GM12878 (cell line): ENCODE data around the gene ZNF329. TPM values are rescaled to one million over a fixed set of nuclear protein-coding genes. Genes with fewer than 3 reads are reported as not detected.

Experiments used
- ATAC-seq: fragments of 200-7000 bp; cut with Tn5 transposase; 3 replicates; pipeline ENCODE4 v1.9.1; 2020; ENCODE audit warnings: mild to moderate bottlenecking, moderate library complexity
- BruUV-seq: library from RNA; stranded (reverse); fragments of 400-500 nt; replicated peaks from 2 replicates; lab custom pipeline; 2021; lab: Mats Ljungman, UMichigan
- CTCF ChIA-PET: fragments of 300-600 bp; sonication (Branson Sonifier 250); formaldehyde crosslinking; extraction: SDS; loops from one replicate; lab custom pipeline; 2021; ENCODE audit warnings: inconsistent platforms; lab: Yijun Ruan, JAX
- POLR2A ChIA-PET: fragments of 350-600 bp; formaldehyde crosslinking; extraction: SDS; loops from one replicate; lab custom pipeline; 2021; ENCODE audit warnings: inconsistent platforms; lab: Charles Lee
- RAD21 ChIA-PET: fragments of 300-600 bp; sonication (Branson Sonifier 250); formaldehyde crosslinking; loops from one replicate; lab custom pipeline; 2023; ENCODE audit warnings: antibody characterized with exemption; ENCODE audit not compliant: unreplicated experiment; lab: Charles Lee
- SMC1A ChIA-PET: fragments of 300-600 bp; sonication (Branson Sonifier 250); formaldehyde crosslinking; loops from one replicate; lab custom pipeline; 2023; ENCODE audit not compliant: unreplicated experiment, uncharacterized antibody; lab: Charles Lee
- DNase-seq: peaks from one replicate; pipeline ENCODE4 v3.0.0-alpha.2; 2011; ENCODE audit warnings: low read depth, low spot score
- FAIRE-seq: peaks from 3 replicates; lab custom pipeline; 2011; peaks lifted over from hg19 to GRCh38; lab: Jason Lieb, UNC
- H2AFZ ChIP-seq: 2 replicates; pipeline ENCODE4 v1.6.0; 2011; ENCODE audit warnings: low read depth, low read length, control low read depth; ENCODE audit not compliant: control insufficient read depth
- H3K27ac ChIP-seq: 2 replicates; pipeline ENCODE4 v1.5.1; 2011; ENCODE audit warnings: control low read depth; ENCODE audit not compliant: control insufficient read depth, insufficient read depth
- H3K27me3 ChIP-seq, 2 experiments: replicated peaks in 1 of 2; 2 replicates each; pipeline versions ENCODE4 v1.6.0 to v1.6.1; 2011; ENCODE audit warnings: low read length in 1 of 2; ENCODE audit not compliant: control insufficient read depth in 2 of 2, insufficient read depth in 2 of 2
- H3K36me3 ChIP-seq, 2 experiments: 2 replicates each; pipeline ENCODE4 v1.5.1; 2011; ENCODE audit warnings: low read length in 1 of 2; ENCODE audit not compliant: control insufficient read depth in 2 of 2, insufficient read depth in 2 of 2
- H3K4me1 ChIP-seq: 2 replicates; pipeline ENCODE4 v1.6.1; 2011; ENCODE audit warnings: mild to moderate bottlenecking, low read length, moderate library complexity, mixed read lengths; ENCODE audit not compliant: control insufficient read depth, insufficient read depth
- H3K4me2 ChIP-seq: 2 replicates; pipeline ENCODE4 v1.6.0; 2011; ENCODE audit warnings: control low read depth; ENCODE audit not compliant: control insufficient read depth, insufficient read depth
- H3K4me3 ChIP-seq: fragments of 200-600 bp; sonication (generic); 2 replicates; pipeline ENCODE4 v1.5.1; 2016
- H3K79me2 ChIP-seq: 2 replicates; pipeline ENCODE4 v1.6.0; 2011; ENCODE audit warnings: low read length; ENCODE audit not compliant: control insufficient read depth, insufficient read depth
- H3K9ac ChIP-seq: 2 replicates; pipeline ENCODE4 v1.8.0; 2011; ENCODE audit warnings: low read length, control low read depth, mixed read lengths; ENCODE audit not compliant: control insufficient read depth, insufficient read depth
- H3K9me3 ChIP-seq: replicated peaks from 3 replicates; pipeline ENCODE4 v1.5.1; 2011; ENCODE audit warnings: mild to moderate bottlenecking, low read length; ENCODE audit not compliant: control insufficient read depth, insufficient read depth
- H4K20me1 ChIP-seq: 2 replicates; pipeline ENCODE4 v1.6.0; 2011; ENCODE audit not compliant: control insufficient read depth, insufficient read depth
- KDM1A ChIP-seq: fragments of 200-600 bp; sonication (generic); IDR thresholded peaks from 2 replicates; pipeline ENCODE4 v1.6.1; 2016; ENCODE audit warnings: borderline replicate concordance
- MXI1 ChIP-seq: fragments of 150-350 bp; IDR thresholded peaks from 2 replicates; pipeline ENCODE4 v1.6.1; 2011; ENCODE audit warnings: low read depth, mild to moderate bottlenecking, inconsistent platforms, low read length, improper control_type of control experiment
- PAX8 ChIP-seq: fragments of 450-650 bp; IDR thresholded peaks from 2 replicates; pipeline ENCODE4 v1.6.1; 2017; ENCODE audit warnings: mild to moderate bottlenecking, moderate library complexity
- REST ChIP-seq: IDR thresholded peaks from 2 replicates; pipeline ENCODE4 v1.6.1; 2012; ENCODE audit warnings: mild to moderate bottlenecking, low read depth, low read length
- RUNX3 ChIP-seq: IDR thresholded peaks from 2 replicates; pipeline ENCODE4 v1.6.1; 2012; ENCODE audit warnings: low read length, inconsistent platforms
- WGBS: methylation state at CpG from one replicate; pipeline ENCODE4 v1.1.6; 2016; ENCODE audit warnings: low lambda C conversion rate; ENCODE audit not compliant: insufficient replicate concordance, insufficient coverage; ENCODE audit errors: missing lambda C conversion rate; 5-methylcytosine and 5-hydroxymethylcytosine counted together
- in situ Hi-C: fragments of 300-500 bp; cut with MboI; formaldehyde crosslinking; loops from 9 replicates; pipeline ENCODE4 v1.14.3; 2018; ENCODE audit warnings: mixed read lengths
- intact Hi-C: fragments of 100-400 bp; cut with micrococcal nuclease; formaldehyde crosslinking; loops from one replicate; pipeline ENCODE4 v1.14.2; 2022; ENCODE audit not compliant: unreplicated experiment
- polyA plus RNA-seq, 11 experiments: library from polyadenylated mRNA; depleted of rRNA in 4 of 11; unstranded in 6 of 11; stranded (reverse) in 5 of 11; fragments of >200 nt; fragmentation: Nextera tagmentation in 4 of 11; fragmentation: Illumina TruSeq in 1 of 11; extraction: Ambion mirVana in 4 of 11; extraction: Trizol in 1 of 11; gene quantifications; 1 replicate in 1 of 11; 2 replicates in 10 of 11; pipeline versions ENCODE4 v1.2.1 to v1.2.3, GENCODE V29; 2011 to 2016; ENCODE audit warnings: inconsistent platforms in 2 of 11, missing spikeins in 2 of 11, low read depth in 1 of 11
- total RNA-seq, 4 experiments: library from RNA; depleted of rRNA in 3 of 4; stranded (reverse); fragments of >200 nt in 3 of 4; fragmentation: Illumina TruSeq in 1 of 4; extraction: Trizol in 1 of 4; gene quantifications; 2 replicates each; pipeline versions ENCODE4 v1.2.1 to v1.2.3, GENCODE V29; 2013 to 2021
- TF ChIP-seq, protein P1 (sequence below): IDR thresholded peaks from 2 replicates; pipeline ENCODE4 v1.6.1; 2012; ENCODE audit warnings: improper control_type of control experiment, low read depth, low read length; ENCODE audit not compliant: insufficient replicate concordance

ZNF329 gene
- total and polyA plus RNA-seq, 10 of the 15 experiments (the other 5 are each of a cell fraction or from before 2014, with no cell fraction given): 0.11 to 4.7 (median 0.56) TPM; not detected in 1

DNA sequence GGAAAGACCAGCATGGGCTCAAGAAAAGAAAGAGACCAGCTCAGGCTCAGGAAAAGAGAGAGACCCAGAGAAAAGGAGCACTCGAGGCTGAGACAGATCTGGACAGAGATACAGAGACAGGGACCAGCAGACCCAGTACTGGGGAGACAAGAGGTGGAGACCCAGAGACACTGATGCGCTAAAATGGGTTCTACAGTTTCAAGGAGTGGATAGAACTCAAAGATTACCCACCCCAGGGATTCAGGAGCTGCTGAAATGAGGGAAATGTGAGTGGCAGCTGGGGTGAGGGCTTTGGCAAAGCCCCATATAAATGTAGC, 51.9 kb downstream of the ZNF329 start:
- H3K4me1 ChIP-seq: no peaks in the 10 kb centered on the region
- SMC1A ChIA-PET: no interaction called here
- 26% methylated on average over 2 of the region's 2 CpGs for WGBS
- TF ChIP-seq KDM1A (no peak), MXI1 (no peak), PAX8 (no peak), REST (no peak), RUNX3 (no peak)
- TF ChIP-seq, protein P1, sequence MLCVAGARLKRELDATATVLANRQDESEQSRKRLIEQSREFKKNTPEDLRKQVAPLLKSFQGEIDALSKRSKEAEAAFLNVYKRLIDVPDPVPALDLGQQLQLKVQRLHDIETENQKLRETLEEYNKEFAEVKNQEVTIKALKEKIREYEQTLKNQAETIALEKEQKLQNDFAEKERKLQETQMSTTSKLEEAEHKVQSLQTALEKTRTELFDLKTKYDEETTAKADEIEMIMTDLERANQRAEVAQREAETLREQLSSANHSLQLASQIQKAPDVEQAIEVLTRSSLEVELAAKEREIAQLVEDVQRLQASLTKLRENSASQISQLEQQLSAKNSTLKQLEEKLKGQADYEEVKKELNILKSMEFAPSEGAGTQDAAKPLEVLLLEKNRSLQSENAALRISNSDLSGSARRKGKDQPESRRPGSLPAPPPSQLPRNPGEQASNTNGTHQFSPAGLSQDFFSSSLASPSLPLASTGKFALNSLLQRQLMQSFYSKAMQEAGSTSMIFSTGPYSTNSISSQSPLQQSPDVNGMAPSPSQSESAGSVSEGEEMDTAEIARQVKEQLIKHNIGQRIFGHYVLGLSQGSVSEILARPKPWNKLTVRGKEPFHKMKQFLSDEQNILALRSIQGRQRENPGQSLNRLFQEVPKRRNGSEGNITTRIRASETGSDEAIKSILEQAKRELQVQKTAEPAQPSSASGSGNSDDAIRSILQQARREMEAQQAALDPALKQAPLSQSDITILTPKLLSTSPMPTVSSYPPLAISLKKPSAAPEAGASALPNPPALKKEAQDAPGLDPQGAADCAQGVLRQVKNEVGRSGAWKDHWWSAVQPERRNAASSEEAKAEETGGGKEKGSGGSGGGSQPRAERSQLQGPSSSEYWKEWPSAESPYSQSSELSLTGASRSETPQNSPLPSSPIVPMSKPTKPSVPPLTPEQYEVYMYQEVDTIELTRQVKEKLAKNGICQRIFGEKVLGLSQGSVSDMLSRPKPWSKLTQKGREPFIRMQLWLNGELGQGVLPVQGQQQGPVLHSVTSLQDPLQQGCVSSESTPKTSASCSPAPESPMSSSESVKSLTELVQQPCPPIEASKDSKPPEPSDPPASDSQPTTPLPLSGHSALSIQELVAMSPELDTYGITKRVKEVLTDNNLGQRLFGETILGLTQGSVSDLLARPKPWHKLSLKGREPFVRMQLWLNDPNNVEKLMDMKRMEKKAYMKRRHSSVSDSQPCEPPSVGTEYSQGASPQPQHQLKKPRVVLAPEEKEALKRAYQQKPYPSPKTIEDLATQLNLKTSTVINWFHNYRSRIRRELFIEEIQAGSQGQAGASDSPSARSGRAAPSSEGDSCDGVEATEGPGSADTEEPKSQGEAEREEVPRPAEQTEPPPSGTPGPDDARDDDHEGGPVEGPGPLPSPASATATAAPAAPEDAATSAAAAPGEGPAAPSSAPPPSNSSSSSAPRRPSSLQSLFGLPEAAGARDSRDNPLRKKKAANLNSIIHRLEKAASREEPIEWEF: no peak
- H3K4me3 ChIP-seq: no peak overlapping the region
- H3K27ac ChIP-seq: no peak overlapping the region
- ATAC-seq (no peak), DNase-seq (no peak), FAIRE-seq (no peak)
- POLR2A ChIA-PET: no interaction called here
- H3K9ac ChIP-seq: no peak overlapping the region
- H4K20me1 ChIP-seq: no peaks in the 10 kb centered on the region
- BruUV-seq: no TSS peak
- RAD21 ChIA-PET: no interaction called here
- H3K36me3 ChIP-seq: no peaks in the 10 kb centered on the region
- H3K79me2 ChIP-seq: no peaks in the 10 kb centered on the region
- peak overlapping the region; percentile 39; the same call in 1 of the 2 replicates for H2AFZ ChIP-seq
- CTCF ChIA-PET: no interaction called here
- in situ Hi-C loops (no loop called here), intact Hi-C loops (no loop called here)
- H3K27me3 ChIP-seq: no peaks in the 10 kb centered on the region
- H3K9me3 ChIP-seq: peaks cover 13% of the 10 kb centered on the region; the same call in 2 of the 3 replicates
- peak overlapping the region; percentile 17; the same call in 1 of the 2 replicates for H3K4me2 ChIP-seq
